Ureter (tissue), 1 donor: ENCODE measurements around the gene APPL1. TPM values are rescaled to one million over a fixed set of nuclear protein-coding genes. Genes with fewer than 3 reads are reported as not detected.
A peak's percentile ranks its signal among the peaks of the same experiment; 100 is the strongest.

Source experiments
- DNase-seq: peaks from one replicate; pipeline ENCODE4 v3.0.0-alpha.2; 2020; ENCODE audit warnings: low spot score
- total RNA-seq: library from RNA; stranded (reverse); gene quantifications from one replicate; pipeline ENCODE4 v1.2.4, GENCODE V29; 2023
- donor health status: DM: yes; HTN: yes; CAD: no.

The APPL1 gene
- total RNA-seq, result 45.7 TPM

- peak; percentile 91 for DNase-seq
Measured at GRCh38 chr3:57227204-57227929, at the start of gene APPL1. APPL1 (plus strand) TSS chr3:57227729; CDS start chr3:57227884, 155 bp downstream.

- DNase-seq, result no peak
Measured at GRCh38 chr3:57179580-57180410, 47.7 kb upstream of the APPL1 start.

GRCh38 chr3:57184526-57184925 lies 43.0 kb upstream of the APPL1 start:
- DNase-seq, result no peak

GRCh38 chr3:57192028-57192427 lies 35.5 kb upstream of the APPL1 start:
- no peak for DNase-seq

GRCh38 chr3:57194641-57195040 lies 32.9 kb upstream of the APPL1 start:
- no peak for DNase-seq

- DNase-seq, result no peak
Measured at GRCh38 chr3:57199895-57200297, 27.6 kb upstream of the APPL1 start, which contains the start of gene HESX1. HESX1 (minus strand) TSS chr3:57199978; CDS start chr3:57199918, 60 bp downstream.

GRCh38 chr3:57206423-57206822 lies 21.1 kb upstream of the APPL1 start:
- no peak for DNase-seq

- DNase-seq, result no peak
Measured at GRCh38 chr3:57221883-57222282, 5.6 kb upstream of the APPL1 start.

- no peak for DNase-seq
Measured at GRCh38 chr3:57224856-57225255, 2.7 kb upstream of the APPL1 start.

- no peak for DNase-seq
Measured at GRCh38 chr3:57226176-57226575, 1.4 kb upstream of the APPL1 start.

GRCh38 chr3:57227930-57228751 lies 612 bp downstream of the APPL1 start:
- DNase-seq, result peak; percentile 50

- no peak for DNase-seq
Measured at GRCh38 chr3:57230006-57230405, 2.5 kb downstream of the APPL1 start.

- no peak for DNase-seq
Measured at GRCh38 chr3:57233799-57234198, 6.3 kb downstream of the APPL1 start.

GRCh38 chr3:57234613-57235575 lies 7.4 kb downstream of the APPL1 start:
- no peak for DNase-seq

GRCh38 chr3:57244946-57245345 lies 17.4 kb downstream of the APPL1 start:
- DNase-seq, result no peak

GRCh38 chr3:57252404-57252803 lies 24.9 kb downstream of the APPL1 start:
- no peak for DNase-seq

GRCh38 chr3:57256844-57257243 lies 29.3 kb downstream of the APPL1 start:
- DNase-seq, result no peak

GRCh38 chr3:57257678-57258077 lies 30.1 kb downstream of the APPL1 start:
- no peak for DNase-seq

GRCh38 chr3:57261119-57261518 lies 33.6 kb downstream of the APPL1 start:
- DNase-seq, result no peak

GRCh38 chr3:57261929-57262328 lies 34.4 kb downstream of the APPL1 start:
- no peak for DNase-seq

GRCh38 chr3:57268416-57268815 lies 40.9 kb downstream of the APPL1 start:
- no peak for DNase-seq
